Stomach smooth muscle (tissue), 2 donors: Measurements from ENCODE around the gene ELAVL1.

Experiments used
- H3K27ac ChIP-seq: one replicate; pipeline ENCODE4 v1.7.0; 2013; ENCODE audit warnings: mild to moderate bottlenecking, low read length, inconsistent platforms
- H3K27me3 ChIP-seq, 2 donors: one replicate each; pipeline ENCODE4 v1.7.0; 2013; ENCODE audit warnings: low read length in 2 of 2; ENCODE audit not compliant: insufficient read depth in 2 of 2, control insufficient read depth in 1 of 2
- H3K36me3 ChIP-seq, 2 donors: one replicate each; pipeline ENCODE4 v1.7.0; 2013; ENCODE audit warnings: low read length in 2 of 2; ENCODE audit not compliant: control insufficient read depth in 2 of 2, insufficient read depth in 2 of 2
- H3K4me1 ChIP-seq: one replicate; pipeline ENCODE4 v1.7.0; 2013; ENCODE audit warnings: low read length; ENCODE audit not compliant: control insufficient read depth, insufficient read depth
- H3K4me3 ChIP-seq, 2 donors: one replicate each; pipeline ENCODE4 v1.7.0; 2013; ENCODE audit warnings: low read length in 2 of 2
- H3K9ac ChIP-seq, 2 donors: one replicate each; pipeline ENCODE4 v1.7.0; 2013; ENCODE audit warnings: low read length in 2 of 2, mild to moderate bottlenecking in 1 of 2
- H3K9me3 ChIP-seq, 2 donors: one replicate each; pipeline ENCODE4 v1.7.0; 2013; ENCODE audit warnings: low read length in 2 of 2; ENCODE audit not compliant: control insufficient read depth in 2 of 2
- donor health status: healthy.
- donor health status: Pancreatic carcinoma.

The ELAVL1 gene

GRCh38 chr19:7926727-7927604 is 78.5 kb downstream of the ELAVL1 start:
- Histone ChIP-seq H3K9me3 (no peaks in the 10 kb centered on the region), H3K9ac (peak overlapping the region in 1 of 2 donors; percentile 58), H3K27ac (peak overlapping the region; percentile 93), H3K36me3 (peaks cover 10 to 11% of the 10 kb centered on the region in 2 donors), H3K27me3 (no peaks in the 10 kb centered on the region), H3K4me1 (peaks cover 82% of the 10 kb centered on the region), H3K4me3 (peak overlapping the region; percentile 70 to 75)

GRCh38 chr19:7926021-7926726 is 79.3 kb downstream of the ELAVL1 start, which contains the start of gene CTXN1:
Gene CTXN1 (minus strand): TSS chr19:7926135. CDS start chr19:7925538, 597 bp downstream.
- Histone ChIP-seq H3K27ac (peak within 1 kb of the TSS; percentile 93), H3K36me3 (peaks cover 6 to 10% of the 10 kb centered on the region in 2 donors), H3K27me3 (no peaks in the 10 kb centered on the region), H3K9me3 (no peaks in the 10 kb centered on the region), H3K9ac (peak within 1 kb of the TSS; percentile 58 to 59), H3K4me3 (peak within 1 kb of the TSS; percentile 70 to 75), H3K4me1 (peaks cover 82% of the 10 kb centered on the region)

- H3K27ac ChIP-seq, result peak overlapping the region; percentile 84
- H3K9ac ChIP-seq, result peak overlapping the region in 1 of 2 donors; percentile 35
- peaks cover 76% of the 10 kb centered on the region for H3K4me1 ChIP-seq
- H3K36me3 ChIP-seq, result peaks cover 3 to 6% of the 10 kb centered on the region in 2 donors
- H3K27me3 ChIP-seq, result no peaks in the 10 kb centered on the region
- peak overlapping the region; percentile 19 to 49 for H3K4me3 ChIP-seq
- H3K9me3 ChIP-seq, result no peaks in the 10 kb centered on the region
Measured at GRCh38 chr19:7925171-7925851, 80.1 kb downstream of the ELAVL1 start.

GRCh38 chr19:7924651-7925170 is 80.7 kb downstream of the ELAVL1 start:
- Histone ChIP-seq H3K4me1 (peaks cover 81% of the 10 kb centered on the region), H3K9ac (peak overlapping the region in 1 of 2 donors; percentile 35), H3K9me3 (no peaks in the 10 kb centered on the region), H3K4me3 (peak overlapping the region; percentile 19 to 49), H3K36me3 (peaks cover 3 to 6% of the 10 kb centered on the region in 2 donors), H3K27ac (peak overlapping the region; percentile 84), H3K27me3 (peaks cover 0 to 2% of the 10 kb centered on the region in 2 donors)

GRCh38 chr19:7924241-7924640 is 81.2 kb downstream of the ELAVL1 start:
- Histone ChIP-seq H3K9me3 (no peaks in the 10 kb centered on the region), H3K27me3 (peaks cover 0 to 3% of the 10 kb centered on the region in 2 donors), H3K27ac (peak overlapping the region; percentile 84), H3K36me3 (peaks cover 3 to 6% of the 10 kb centered on the region in 2 donors), H3K4me3 (peak overlapping the region in 1 of 2 donors; percentile 35), H3K9ac (no peak overlapping the region), H3K4me1 (peaks cover 79% of the 10 kb centered on the region)

- H3K4me3 ChIP-seq, result peak overlapping the region; percentile 22 to 32
- peaks cover 5 to 7% of the 10 kb centered on the region in 2 donors for H3K27me3 ChIP-seq
- no peaks in the 10 kb centered on the region for H3K9me3 ChIP-seq
- H3K36me3 ChIP-seq, result peaks cover 3 to 6% of the 10 kb centered on the region in 2 donors
- peak overlapping the region; percentile 84 for H3K27ac ChIP-seq
- peaks cover 74% of the 10 kb centered on the region for H3K4me1 ChIP-seq
- peak overlapping the region; percentile 5 to 56 for H3K9ac ChIP-seq
Measured at GRCh38 chr19:7923295-7924191, 81.9 kb downstream of the ELAVL1 start.

GRCh38 chr19:7922836-7923195 is 82.6 kb downstream of the ELAVL1 start:
- no peaks in the 10 kb centered on the region for H3K9me3 ChIP-seq
- H3K4me1 ChIP-seq, result peaks cover 69% of the 10 kb centered on the region
- no peak overlapping the region for H3K9ac ChIP-seq
- H3K27ac ChIP-seq, result peak overlapping the region; percentile 84
- H3K27me3 ChIP-seq, result peaks cover 9 to 10% of the 10 kb centered on the region in 2 donors
- H3K4me3 ChIP-seq, result no peak overlapping the region
- peaks cover 3 to 6% of the 10 kb centered on the region in 2 donors for H3K36me3 ChIP-seq

GRCh38 chr19:7921967-7922835 is 83.2 kb downstream of the ELAVL1 start:
- Histone ChIP-seq H3K27me3 (peaks cover 10 to 17% of the 10 kb centered on the region in 2 donors), H3K9me3 (no peaks in the 10 kb centered on the region), H3K27ac (peak overlapping the region; percentile 84), H3K4me3 (peak overlapping the region in 1 of 2 donors; percentile 81), H3K36me3 (peaks cover 3 to 6% of the 10 kb centered on the region in 2 donors), H3K9ac (peak overlapping the region; percentile 72 to 82), H3K4me1 (peaks cover 69% of the 10 kb centered on the region)
